ENCODE measurements around the gene ELOVL3.

The ELOVL3 gene

DNA sequence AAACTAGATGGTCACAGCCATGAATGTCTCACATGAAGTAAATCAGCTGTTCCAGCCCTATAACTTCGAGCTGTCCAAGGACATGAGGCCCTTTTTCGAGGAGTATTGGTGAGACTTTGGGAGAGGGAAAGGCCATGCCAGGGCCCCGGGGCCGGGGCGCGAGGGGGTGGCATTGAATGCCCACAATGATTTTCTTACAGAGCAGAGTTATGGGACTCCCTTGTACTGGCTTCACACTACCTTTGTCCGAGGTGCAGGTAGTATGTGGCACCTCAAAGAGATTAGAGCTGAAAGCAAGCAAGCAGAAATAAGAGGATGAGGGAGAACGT, 407 bp downstream of the ELOVL3 start:
- Histone ChIP-seq H3K27me3 (ENCODE audit: insufficient read depth, poor library complexity, severe bottlenecking) (peaks cover 8% of the 10 kb centered on the region), H3K4me3 (replicated peaks; ENCODE audit: insufficient read depth, low read length) (peak overlapping the region; percentile 40), H3K27ac (replicated peaks) (peak overlapping the region; percentile 52)
- no peak for DNase-seq (ENCODE audit: low read depth in 1 of 2, low spot score in 1 of 2)
- TF ChIP-seq, protein P1, sequence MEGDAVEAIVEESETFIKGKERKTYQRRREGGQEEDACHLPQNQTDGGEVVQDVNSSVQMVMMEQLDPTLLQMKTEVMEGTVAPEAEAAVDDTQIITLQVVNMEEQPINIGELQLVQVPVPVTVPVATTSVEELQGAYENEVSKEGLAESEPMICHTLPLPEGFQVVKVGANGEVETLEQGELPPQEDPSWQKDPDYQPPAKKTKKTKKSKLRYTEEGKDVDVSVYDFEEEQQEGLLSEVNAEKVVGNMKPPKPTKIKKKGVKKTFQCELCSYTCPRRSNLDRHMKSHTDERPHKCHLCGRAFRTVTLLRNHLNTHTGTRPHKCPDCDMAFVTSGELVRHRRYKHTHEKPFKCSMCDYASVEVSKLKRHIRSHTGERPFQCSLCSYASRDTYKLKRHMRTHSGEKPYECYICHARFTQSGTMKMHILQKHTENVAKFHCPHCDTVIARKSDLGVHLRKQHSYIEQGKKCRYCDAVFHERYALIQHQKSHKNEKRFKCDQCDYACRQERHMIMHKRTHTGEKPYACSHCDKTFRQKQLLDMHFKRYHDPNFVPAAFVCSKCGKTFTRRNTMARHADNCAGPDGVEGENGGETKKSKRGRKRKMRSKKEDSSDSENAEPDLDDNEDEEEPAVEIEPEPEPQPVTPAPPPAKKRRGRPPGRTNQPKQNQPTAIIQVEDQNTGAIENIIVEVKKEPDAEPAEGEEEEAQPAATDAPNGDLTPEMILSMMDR (IDR thresholded peaks at IDR 0.05; ENCODE audit: insufficient read depth, low read length): no peak
- TF ChIP-seq GABPA (IDR thresholded peaks at IDR 0.05; ENCODE audit: low read depth) (no peak), POLR2AphosphoS5 (IDR thresholded peaks at IDR 0.05; ENCODE audit: low read depth) (no peak), SPI1 (IDR thresholded peaks at IDR 0.05; ENCODE audit: borderline replicate concordance, low read depth) (no peak; the same call in 1 of the 2 replicates)
- TF ChIP-seq, protein P2, sequence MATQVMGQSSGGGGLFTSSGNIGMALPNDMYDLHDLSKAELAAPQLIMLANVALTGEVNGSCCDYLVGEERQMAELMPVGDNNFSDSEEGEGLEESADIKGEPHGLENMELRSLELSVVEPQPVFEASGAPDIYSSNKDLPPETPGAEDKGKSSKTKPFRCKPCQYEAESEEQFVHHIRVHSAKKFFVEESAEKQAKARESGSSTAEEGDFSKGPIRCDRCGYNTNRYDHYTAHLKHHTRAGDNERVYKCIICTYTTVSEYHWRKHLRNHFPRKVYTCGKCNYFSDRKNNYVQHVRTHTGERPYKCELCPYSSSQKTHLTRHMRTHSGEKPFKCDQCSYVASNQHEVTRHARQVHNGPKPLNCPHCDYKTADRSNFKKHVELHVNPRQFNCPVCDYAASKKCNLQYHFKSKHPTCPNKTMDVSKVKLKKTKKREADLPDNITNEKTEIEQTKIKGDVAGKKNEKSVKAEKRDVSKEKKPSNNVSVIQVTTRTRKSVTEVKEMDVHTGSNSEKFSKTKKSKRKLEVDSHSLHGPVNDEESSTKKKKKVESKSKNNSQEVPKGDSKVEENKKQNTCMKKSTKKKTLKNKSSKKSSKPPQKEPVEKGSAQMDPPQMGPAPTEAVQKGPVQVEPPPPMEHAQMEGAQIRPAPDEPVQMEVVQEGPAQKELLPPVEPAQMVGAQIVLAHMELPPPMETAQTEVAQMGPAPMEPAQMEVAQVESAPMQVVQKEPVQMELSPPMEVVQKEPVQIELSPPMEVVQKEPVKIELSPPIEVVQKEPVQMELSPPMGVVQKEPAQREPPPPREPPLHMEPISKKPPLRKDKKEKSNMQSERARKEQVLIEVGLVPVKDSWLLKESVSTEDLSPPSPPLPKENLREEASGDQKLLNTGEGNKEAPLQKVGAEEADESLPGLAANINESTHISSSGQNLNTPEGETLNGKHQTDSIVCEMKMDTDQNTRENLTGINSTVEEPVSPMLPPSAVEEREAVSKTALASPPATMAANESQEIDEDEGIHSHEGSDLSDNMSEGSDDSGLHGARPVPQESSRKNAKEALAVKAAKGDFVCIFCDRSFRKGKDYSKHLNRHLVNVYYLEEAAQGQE (IDR thresholded peaks at IDR 0.05; ENCODE audit: insufficient replicate concordance, low read depth): no peak

DNA sequence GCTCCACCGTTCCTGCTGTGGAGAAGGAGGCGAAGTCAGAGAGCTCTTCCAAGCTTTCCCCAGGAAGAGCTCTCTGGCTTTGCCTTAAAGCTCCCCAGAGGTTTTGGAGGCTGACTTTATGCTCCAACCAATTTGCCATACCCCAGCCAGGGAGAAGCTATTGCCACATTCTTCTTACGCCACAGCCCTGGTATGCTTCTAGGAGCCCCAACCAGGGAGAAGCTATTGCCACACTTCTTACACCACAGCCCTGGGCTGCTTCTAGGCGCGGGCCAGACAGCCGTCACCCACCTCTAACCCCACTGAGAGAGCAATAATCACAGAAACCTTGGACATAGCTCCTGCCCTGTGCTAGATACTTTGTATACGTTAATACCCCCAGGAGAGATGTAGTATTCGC, 951 bp downstream of the ELOVL3 start:
- DNase-seq (ENCODE audit: low read depth in 1 of 2, low spot score in 1 of 2): peak; percentile 95 to 96
- Histone ChIP-seq H3K27me3 (ENCODE audit: insufficient read depth, poor library complexity, severe bottlenecking) (peaks cover 8% of the 10 kb centered on the region), H3K27ac (replicated peaks) (peak overlapping the region; percentile 52), H3K4me3 (replicated peaks; ENCODE audit: insufficient read depth, low read length) (peak overlapping the region; percentile 40)
- TF ChIP-seq POLR2AphosphoS5 (IDR thresholded peaks at IDR 0.05; ENCODE audit: low read depth) (peak; percentile 59; the same call in 1 of the 2 replicates), GABPA (IDR thresholded peaks at IDR 0.05; ENCODE audit: low read depth) (no peak)
- TF ChIP-seq, protein P2 (IDR thresholded peaks at IDR 0.05; ENCODE audit: insufficient replicate concordance, low read depth): peak; percentile 40

DNA sequence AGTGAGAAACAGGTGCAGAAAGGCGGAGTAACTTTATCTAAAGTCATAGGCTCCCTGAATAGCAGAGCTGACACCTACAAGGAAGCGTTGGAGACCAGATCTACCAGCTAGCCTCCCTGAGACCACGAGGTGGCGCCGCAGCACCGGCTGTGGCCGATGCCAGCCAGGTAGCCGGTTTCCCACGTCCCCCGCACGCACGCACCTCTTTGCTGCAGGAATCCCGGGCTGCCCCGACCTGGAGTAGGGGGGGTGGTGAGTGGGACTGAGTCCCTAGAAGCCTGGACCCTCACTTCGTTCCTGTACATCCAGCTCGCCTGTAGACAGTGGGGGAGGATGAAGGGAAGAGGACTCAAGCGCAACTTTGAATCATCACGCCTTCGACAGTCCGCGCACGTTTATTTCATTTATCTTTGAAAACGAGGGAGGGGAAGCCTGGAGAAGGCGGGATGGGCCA, 3.7 kb downstream of the ELOVL3 start:
- Histone ChIP-seq H3K4me3 (replicated peaks; ENCODE audit: insufficient read depth, low read length) (no peak overlapping the region), H3K27me3 (ENCODE audit: insufficient read depth, poor library complexity, severe bottlenecking) (peaks cover 8% of the 10 kb centered on the region), H3K27ac (replicated peaks) (no peak overlapping the region)
- no peak for TF ChIP-seq POLR2AphosphoS5 (IDR thresholded peaks at IDR 0.05; ENCODE audit: low read depth)
- TF ChIP-seq, protein P1 (IDR thresholded peaks at IDR 0.05; ENCODE audit: insufficient read depth, low read length): peak; percentile 92
- peak; percentile 60 to 81 for DNase-seq (ENCODE audit: low read depth in 1 of 2, low spot score in 1 of 2)

DNA sequence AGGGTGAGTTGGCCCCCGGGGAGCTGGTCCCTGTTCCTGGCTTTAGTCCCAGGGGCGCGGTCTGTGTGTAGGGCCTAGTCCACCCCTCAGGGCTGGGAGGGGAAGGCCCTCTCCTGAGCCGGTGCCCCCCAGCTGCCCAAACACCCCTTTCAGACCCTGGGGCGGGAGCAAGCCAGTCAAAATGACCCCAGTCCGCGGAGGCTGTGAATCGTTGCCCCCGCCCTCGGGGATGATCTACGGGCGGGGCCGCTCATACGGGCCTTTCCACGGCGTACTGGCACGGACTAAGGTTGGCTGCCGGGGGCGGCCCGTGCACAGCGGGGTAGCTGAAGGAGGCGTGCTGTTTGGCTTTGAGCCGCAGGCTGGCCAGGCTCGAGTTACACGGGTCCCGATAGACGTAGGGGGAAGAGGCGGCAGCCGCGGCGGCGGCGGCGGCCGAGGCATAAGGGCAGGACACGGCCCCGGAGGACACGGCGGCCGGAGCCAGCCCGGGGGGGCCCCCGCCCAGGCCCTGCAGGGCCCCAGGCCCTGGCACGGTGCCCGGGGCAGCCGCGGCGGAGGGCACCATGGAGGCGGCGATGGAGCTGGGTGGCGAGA, 4.3 kb downstream of the ELOVL3 start:
- Histone ChIP-seq H3K27me3 (ENCODE audit: insufficient read depth, poor library complexity, severe bottlenecking) (peaks cover 11% of the 10 kb centered on the region), H3K4me3 (replicated peaks; ENCODE audit: insufficient read depth, low read length) (peak overlapping the region; percentile 41), H3K27ac (replicated peaks) (no peak overlapping the region)
- DNase-seq (ENCODE audit: low read depth in 1 of 2, low spot score in 1 of 2): no peak
- TF ChIP-seq GABPA (IDR thresholded peaks at IDR 0.05; ENCODE audit: low read depth) (no peak), SPI1 (IDR thresholded peaks at IDR 0.05; ENCODE audit: borderline replicate concordance, low read depth) (no peak), POLR2AphosphoS5 (IDR thresholded peaks at IDR 0.05; ENCODE audit: low read depth) (no peak)
- TF ChIP-seq, protein P1 (IDR thresholded peaks at IDR 0.05; ENCODE audit: insufficient read depth, low read length): no peak
- TF ChIP-seq, protein P2 (IDR thresholded peaks at IDR 0.05; ENCODE audit: insufficient replicate concordance, low read depth): no peak
